OCI-LY3 (cell line): ENCODE results near the gene COX17.

Experiments used
- EZH2phosphoT487 ChIP-seq: fragments of 200-600 bp; shearing (Covaris generic); IDR thresholded peaks from 2 replicates; pipeline ENCODE4 v1.6.1; 2018; ENCODE audit warnings: antibody characterized with exemption, mixed run types, low read depth
- TF ChIP-seq, protein P1 (sequence below): fragments of 200-600, 300-600 bp; sonication (generic); IDR thresholded peaks from 2 replicates; pipeline ENCODE4 v1.5.1; 2014; ENCODE audit warnings: antibody characterized with exemption, low read length, low read depth

DNA sequence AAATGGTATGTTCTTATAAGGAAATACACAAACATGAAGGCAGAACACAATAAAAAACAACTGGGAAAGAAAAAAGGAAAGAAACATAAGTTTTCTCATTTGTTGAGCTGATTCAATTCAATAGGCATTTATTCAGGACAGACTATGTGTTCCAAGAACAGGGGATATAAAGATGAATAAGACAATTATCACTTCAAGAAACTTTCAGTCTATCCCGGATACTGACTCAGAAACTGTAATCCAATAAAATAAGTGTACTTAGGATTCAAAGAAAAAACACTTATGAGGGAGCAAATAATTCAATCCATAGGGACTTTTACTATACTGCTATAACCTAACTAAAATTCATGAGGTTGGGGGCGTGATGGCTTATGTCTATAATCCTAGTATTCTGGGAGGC lies 13.3 kb downstream of the COX17 start:
- TF ChIP-seq, protein P1, sequence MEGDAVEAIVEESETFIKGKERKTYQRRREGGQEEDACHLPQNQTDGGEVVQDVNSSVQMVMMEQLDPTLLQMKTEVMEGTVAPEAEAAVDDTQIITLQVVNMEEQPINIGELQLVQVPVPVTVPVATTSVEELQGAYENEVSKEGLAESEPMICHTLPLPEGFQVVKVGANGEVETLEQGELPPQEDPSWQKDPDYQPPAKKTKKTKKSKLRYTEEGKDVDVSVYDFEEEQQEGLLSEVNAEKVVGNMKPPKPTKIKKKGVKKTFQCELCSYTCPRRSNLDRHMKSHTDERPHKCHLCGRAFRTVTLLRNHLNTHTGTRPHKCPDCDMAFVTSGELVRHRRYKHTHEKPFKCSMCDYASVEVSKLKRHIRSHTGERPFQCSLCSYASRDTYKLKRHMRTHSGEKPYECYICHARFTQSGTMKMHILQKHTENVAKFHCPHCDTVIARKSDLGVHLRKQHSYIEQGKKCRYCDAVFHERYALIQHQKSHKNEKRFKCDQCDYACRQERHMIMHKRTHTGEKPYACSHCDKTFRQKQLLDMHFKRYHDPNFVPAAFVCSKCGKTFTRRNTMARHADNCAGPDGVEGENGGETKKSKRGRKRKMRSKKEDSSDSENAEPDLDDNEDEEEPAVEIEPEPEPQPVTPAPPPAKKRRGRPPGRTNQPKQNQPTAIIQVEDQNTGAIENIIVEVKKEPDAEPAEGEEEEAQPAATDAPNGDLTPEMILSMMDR = no peak
- TF ChIP-seq EZH2phosphoT487 = no peak
